SK-N-SH treated with all-trans-retinoic acid at 6 μM for 48 hours (cell line): ENCODE measurements around the gene SUPT3H.

Experiments
- ATAC-seq: fragments of 200-7000 bp; cut with Tn5 transposase; 3 replicates; pipeline ENCODE4 v1.9.1; 2020; ENCODE audit warnings: mild to moderate bottlenecking, moderate library complexity
- ARNTL ChIP-seq: fragments of 450-650 bp; formaldehyde crosslinking; IDR thresholded peaks from 2 replicates; pipeline ENCODE4 v1.5.0; 2020; ENCODE audit warnings: low read depth, mild to moderate bottlenecking, moderate library complexity, borderline replicate concordance
- BACH2 ChIP-seq: fragments of 250-450 bp; sonication (Bioruptor Pico); IDR thresholded peaks from 2 replicates; pipeline ENCODE4 v1.9.0; 2021; ENCODE audit warnings: mild to moderate bottlenecking, borderline replicate concordance
- CREB5 ChIP-seq: fragments of 250-450 bp; sonication (Bioruptor Pico); IDR thresholded peaks from 2 replicates; pipeline ENCODE4 v1.5.1; 2020; ENCODE audit warnings: low read depth, mild to moderate bottlenecking, moderate library complexity
- CSDC2 ChIP-seq: fragments of 250-450 bp; sonication (Bioruptor Pico); IDR thresholded peaks from 2 replicates; pipeline ENCODE4 v1.5.0; 2020; ENCODE audit warnings: mild to moderate bottlenecking, moderate library complexity
- ESRRG ChIP-seq: fragments of 250-450 bp; sonication (Bioruptor Pico); IDR thresholded peaks from 2 replicates; pipeline ENCODE4 v1.6.1; 2021; ENCODE audit warnings: mild to moderate bottlenecking
- GLIS3 ChIP-seq: fragments of 250-450 bp; sonication (Bioruptor Pico); IDR thresholded peaks from 2 replicates; pipeline ENCODE4 v1.5.0; 2020; ENCODE audit warnings: mild to moderate bottlenecking, moderate library complexity
- OSR1 ChIP-seq: fragments of 250-450 bp; sonication (Bioruptor Pico); IDR thresholded peaks from 2 replicates; pipeline ENCODE4 v1.8.0; 2022; ENCODE audit warnings: moderate library complexity, mild to moderate bottlenecking, inconsistent platforms
- POU6F1 ChIP-seq: fragments of 250-450 bp; sonication (Bioruptor Pico); IDR thresholded peaks from 2 replicates; pipeline ENCODE4 v1.8.0; 2021; ENCODE audit warnings: low read depth, mild to moderate bottlenecking, moderate library complexity, borderline replicate concordance
- RARB ChIP-seq: fragments of 250-450 bp; sonication (Bioruptor Pico); IDR thresholded peaks from 2 replicates; pipeline ENCODE4 v1.8.0; 2021; ENCODE audit warnings: mild to moderate bottlenecking, moderate library complexity
- SNAI2 ChIP-seq: fragments of 250-450 bp; sonication (Bioruptor Pico); IDR thresholded peaks from 2 replicates; pipeline ENCODE4 v1.5.0; 2020; ENCODE audit warnings: mild to moderate bottlenecking, moderate library complexity
- TCF4 ChIP-seq: fragments of 250-450 bp; sonication (Bioruptor Pico); IDR thresholded peaks from 2 replicates; pipeline ENCODE4 v1.8.0; 2021; ENCODE audit warnings: mild to moderate bottlenecking, moderate library complexity, borderline replicate concordance
- TOX ChIP-seq: fragments of 250-450 bp; sonication (Bioruptor Pico); IDR thresholded peaks from 2 replicates; pipeline ENCODE4 v1.8.0; 2021; ENCODE audit warnings: mild to moderate bottlenecking, moderate library complexity, borderline replicate concordance
- ZFP30 ChIP-seq: fragments of 450-650 bp; formaldehyde crosslinking; IDR thresholded peaks from 2 replicates; pipeline ENCODE4 v1.5.0; 2022; ENCODE audit warnings: mild to moderate bottlenecking, moderate library complexity
- ZNF565 ChIP-seq: fragments of 450-650 bp; formaldehyde crosslinking; conservative IDR thresholded peaks from 2 replicates; pipeline ENCODE4 v1.5.0; 2020; ENCODE audit warnings: low read depth, mild to moderate bottlenecking, moderate library complexity
- ZNF70 ChIP-seq: fragments of 450-650 bp; formaldehyde crosslinking; IDR thresholded peaks from 2 replicates; pipeline ENCODE4 v1.5.0; 2020; ENCODE audit warnings: mild to moderate bottlenecking, moderate library complexity
- ZNF8 ChIP-seq: fragments of 450-650 bp; formaldehyde crosslinking; IDR thresholded peaks from 2 replicates; pipeline ENCODE4 v1.5.0; 2020; ENCODE audit warnings: mild to moderate bottlenecking, moderate library complexity
- TF ChIP-seq, protein P1 (sequence below): fragments of 250-450 bp; sonication (Bioruptor Pico); IDR thresholded peaks from 2 replicates; pipeline ENCODE4 v1.8.0; 2020; ENCODE audit warnings: mild to moderate bottlenecking, moderate library complexity, borderline replicate concordance
- TF ChIP-seq, protein P2 (sequence below): fragments of 250-450 bp; sonication (Bioruptor Pico); IDR thresholded peaks from 2 replicates; pipeline ENCODE4 v1.5.0; 2020; ENCODE audit warnings: mild to moderate bottlenecking, moderate library complexity

Gene SUPT3H

DNA sequence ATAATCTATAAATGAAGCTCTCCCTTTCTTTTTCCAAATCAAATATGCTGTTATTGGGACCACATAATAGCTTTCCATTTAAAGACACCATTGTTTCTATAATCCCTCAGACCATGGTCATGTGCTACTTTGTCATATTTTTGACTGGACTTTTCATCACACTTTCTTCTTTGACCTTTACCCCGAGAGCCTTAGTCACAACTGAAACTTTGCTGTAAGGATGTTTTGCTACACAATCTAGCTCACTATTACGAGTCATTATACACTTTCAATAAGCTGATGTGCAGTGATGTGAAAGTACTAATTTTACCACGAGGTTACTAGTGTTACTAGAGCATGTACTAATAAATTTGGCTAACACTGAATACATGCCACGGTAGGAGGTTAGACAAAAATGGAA is 416.8 kb downstream of the SUPT3H start:
- TF ChIP-seq BACH2 (CRISPR knock-in tag) (no peak), SNAI2 (CRISPR knock-in tag) (no peak), ZNF8 (CRISPR knock-in tag) (no peak), CREB5 (no peak), CSDC2 (CRISPR knock-in tag) (no peak), RARB (CRISPR knock-in tag) (no peak), POU6F1 (CRISPR knock-in tag) (no peak), ZNF565 (CRISPR knock-in tag) (no peak), ESRRG (CRISPR knock-in tag) (no peak), ZNF70 (CRISPR knock-in tag) (no peak)
- TF ChIP-seq, protein P1, sequence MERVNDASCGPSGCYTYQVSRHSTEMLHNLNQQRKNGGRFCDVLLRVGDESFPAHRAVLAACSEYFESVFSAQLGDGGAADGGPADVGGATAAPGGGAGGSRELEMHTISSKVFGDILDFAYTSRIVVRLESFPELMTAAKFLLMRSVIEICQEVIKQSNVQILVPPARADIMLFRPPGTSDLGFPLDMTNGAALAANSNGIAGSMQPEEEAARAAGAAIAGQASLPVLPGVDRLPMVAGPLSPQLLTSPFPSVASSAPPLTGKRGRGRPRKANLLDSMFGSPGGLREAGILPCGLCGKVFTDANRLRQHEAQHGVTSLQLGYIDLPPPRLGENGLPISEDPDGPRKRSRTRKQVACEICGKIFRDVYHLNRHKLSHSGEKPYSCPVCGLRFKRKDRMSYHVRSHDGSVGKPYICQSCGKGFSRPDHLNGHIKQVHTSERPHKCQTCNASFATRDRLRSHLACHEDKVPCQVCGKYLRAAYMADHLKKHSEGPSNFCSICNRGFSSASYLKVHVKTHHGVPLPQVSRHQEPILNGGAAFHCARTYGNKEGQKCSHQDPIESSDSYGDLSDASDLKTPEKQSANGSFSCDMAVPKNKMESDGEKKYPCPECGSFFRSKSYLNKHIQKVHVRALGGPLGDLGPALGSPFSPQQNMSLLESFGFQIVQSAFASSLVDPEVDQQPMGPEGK = no peak
- TF ChIP-seq, all 23 proteins: peak for 0
- ATAC-seq = no peak

DNA sequence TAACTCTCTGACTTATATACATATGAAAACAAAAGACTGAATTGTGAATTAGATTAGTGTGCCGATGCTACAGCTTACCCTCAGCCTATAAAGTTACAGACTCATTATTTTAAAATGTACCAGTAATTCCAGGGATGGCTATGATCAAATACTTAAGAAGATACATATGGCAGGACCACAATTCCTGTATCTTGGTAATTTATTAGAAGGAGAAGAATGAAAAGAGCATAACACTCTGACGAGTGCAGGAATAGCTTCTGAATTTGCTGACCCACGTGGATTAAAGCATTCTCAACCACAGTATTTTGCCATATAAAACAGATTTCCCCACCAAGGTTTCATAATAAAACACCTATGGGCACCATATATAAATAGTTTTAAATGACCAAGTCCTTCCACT is 418.1 kb downstream of the SUPT3H start:
- TF ChIP-seq, protein P2, sequence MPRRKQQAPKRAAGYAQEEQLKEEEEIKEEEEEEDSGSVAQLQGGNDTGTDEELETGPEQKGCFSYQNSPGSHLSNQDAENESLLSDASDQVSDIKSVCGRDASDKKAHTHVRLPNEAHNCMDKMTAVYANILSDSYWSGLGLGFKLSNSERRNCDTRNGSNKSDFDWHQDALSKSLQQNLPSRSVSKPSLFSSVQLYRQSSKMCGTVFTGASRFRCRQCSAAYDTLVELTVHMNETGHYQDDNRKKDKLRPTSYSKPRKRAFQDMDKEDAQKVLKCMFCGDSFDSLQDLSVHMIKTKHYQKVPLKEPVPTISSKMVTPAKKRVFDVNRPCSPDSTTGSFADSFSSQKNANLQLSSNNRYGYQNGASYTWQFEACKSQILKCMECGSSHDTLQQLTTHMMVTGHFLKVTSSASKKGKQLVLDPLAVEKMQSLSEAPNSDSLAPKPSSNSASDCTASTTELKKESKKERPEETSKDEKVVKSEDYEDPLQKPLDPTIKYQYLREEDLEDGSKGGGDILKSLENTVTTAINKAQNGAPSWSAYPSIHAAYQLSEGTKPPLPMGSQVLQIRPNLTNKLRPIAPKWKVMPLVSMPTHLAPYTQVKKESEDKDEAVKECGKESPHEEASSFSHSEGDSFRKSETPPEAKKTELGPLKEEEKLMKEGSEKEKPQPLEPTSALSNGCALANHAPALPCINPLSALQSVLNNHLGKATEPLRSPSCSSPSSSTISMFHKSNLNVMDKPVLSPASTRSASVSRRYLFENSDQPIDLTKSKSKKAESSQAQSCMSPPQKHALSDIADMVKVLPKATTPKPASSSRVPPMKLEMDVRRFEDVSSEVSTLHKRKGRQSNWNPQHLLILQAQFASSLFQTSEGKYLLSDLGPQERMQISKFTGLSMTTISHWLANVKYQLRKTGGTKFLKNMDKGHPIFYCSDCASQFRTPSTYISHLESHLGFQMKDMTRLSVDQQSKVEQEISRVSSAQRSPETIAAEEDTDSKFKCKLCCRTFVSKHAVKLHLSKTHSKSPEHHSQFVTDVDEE = no peak
- no peak for TF ChIP-seq ESRRG (CRISPR knock-in tag)
- TF ChIP-seq OSR1 (CRISPR knock-in tag) = no peak
- no peak for TF ChIP-seq ARNTL
- no peak for TF ChIP-seq RARB (CRISPR knock-in tag)
- no peak for TF ChIP-seq TCF4
- TF ChIP-seq GLIS3 (CRISPR knock-in tag) = no peak
- TF ChIP-seq TOX (CRISPR knock-in tag) = no peak
- TF ChIP-seq ZNF565 (CRISPR knock-in tag) = no peak
- TF ChIP-seq ZFP30 = no peak
- no peak for ATAC-seq

- ATAC-seq = no peak
- TF ChIP-seq POU6F1 (CRISPR knock-in tag) (no peak), CSDC2 (CRISPR knock-in tag) (no peak), GLIS3 (CRISPR knock-in tag) (no peak), TCF4 (no peak), ZNF8 (CRISPR knock-in tag) (no peak), OSR1 (CRISPR knock-in tag) (no peak), CREB5 (no peak), ZFP30 (no peak), TOX (CRISPR knock-in tag) (no peak)
Measured at GRCh38 chr6:44957156-44957555, 420.6 kb downstream of the SUPT3H start.
